Spleen (tissue), 7 donors: ENCODE results near the gene BTBD16.

Experiments used
- CTCF ChIP-seq, 11 experiments: fragments of 200-600 bp in 7 of 11; fragments of 450-650 bp in 4 of 11; sonication (generic) in 4 of 11; IDR thresholded peaks in 8 of 11; conservative IDR thresholded peaks in 3 of 11; 1 replicate in 7 of 11; 2 replicates in 4 of 11; pipeline versions ENCODE4 v1.4.0 to v1.8.0; 2016 to 2021; ENCODE audit warnings: antibody characterized with exemption in 11 of 11, inconsistent platforms in 4 of 11, mild to moderate bottlenecking in 1 of 11
- POLR2A ChIP-seq, 3 donors: fragments of 450-650 bp; IDR thresholded peaks; one replicate each; pipeline ENCODE4 v1.5.1; 2017; ENCODE audit warnings: antibody characterized with exemption in 3 of 3, mild to moderate bottlenecking in 1 of 3
- donor health status: DM: no; HTN: no; CAD: no; lungs with moderate emphysema.
- donor health status: DM: no; HTN: no; CAD: no.
- donor health status: DM: no; HTN: no; CAD: no.

GRCh38 chr10:122304054-122304579 is 33.0 kb downstream of the BTBD16 start:
- TF ChIP-seq CTCF (IDR thresholded peaks at IDR 0.05 in 8 of 11, conservative IDR thresholded peaks at IDR 0.05 in 3 of 11) (no peak), POLR2A (IDR thresholded peaks at IDR 0.05) (no peak)
